OCI-LY1 (cell line): ENCODE results near the gene ZYX.
"Not testable (repeated sequence)": the region's sequence is repeated elsewhere in the genome, so short reads cannot be mapped to it uniquely, and the experiment has no call there.

Experiments
- H2AFZ ChIP-seq: fragments of 200-600 bp; sonication (generic), shearing (Covaris generic); 2 replicates; pipeline ENCODE4 v1.6.0; 2014; ENCODE audit warnings: antibody characterized with exemption, mild to moderate bottlenecking, low read length
- H3F3A ChIP-seq: fragments of 200-600 bp; sonication (generic), shearing (Covaris generic); 2 replicates; pipeline ENCODE4 v1.6.0; 2014; ENCODE audit warnings: mild to moderate bottlenecking, antibody characterized with exemption, low read length, moderate library complexity; ENCODE audit not compliant: insufficient read depth
- H3K27ac ChIP-seq: fragments of 200-600 bp; sonication (generic); 2 replicates; pipeline ENCODE4 v1.5.1; 2014; ENCODE audit warnings: low read length, mixed run types, mild to moderate bottlenecking, low read depth; ENCODE audit not compliant: poor library complexity, severe bottlenecking
- H3K27me3 ChIP-seq: fragments of 200-600 bp; sonication (generic); 2 replicates; pipeline ENCODE4 v1.6.0; 2014; ENCODE audit warnings: antibody characterized with exemption, mild to moderate bottlenecking, low read length, moderate library complexity; ENCODE audit not compliant: insufficient read depth
- H3K36me3 ChIP-seq: fragments of 200-600 bp; sonication (generic); 2 replicates; pipeline ENCODE4 v1.6.1; 2014; ENCODE audit warnings: mild to moderate bottlenecking, antibody characterized with exemption, low read length, moderate library complexity, mixed read lengths; ENCODE audit not compliant: insufficient read depth
- H3K4me1 ChIP-seq: fragments of 200-600 bp; sonication (generic); 2 replicates; pipeline ENCODE4 v1.5.1; 2014; ENCODE audit warnings: mild to moderate bottlenecking, low read length, moderate library complexity; ENCODE audit not compliant: insufficient read depth, severe bottlenecking
- H3K4me2 ChIP-seq: fragments of 200-600 bp; sonication (generic), shearing (Covaris generic); 2 replicates; pipeline ENCODE4 v1.6.1; 2014; ENCODE audit warnings: low read length
- H3K4me3 ChIP-seq: fragments of 200-600 bp; sonication (generic); 2 replicates; pipeline ENCODE4 v1.5.1; 2014; ENCODE audit warnings: low read length, low read depth, mild to moderate bottlenecking, mixed read lengths; ENCODE audit not compliant: poor library complexity, severe bottlenecking
- H3K79me2 ChIP-seq: fragments of 200-600 bp; shearing (Covaris generic); 2 replicates; pipeline ENCODE4 v1.6.1; 2016; ENCODE audit warnings: mixed run types, low read length, mixed read lengths; ENCODE audit not compliant: insufficient read depth
- H3K9ac ChIP-seq: fragments of 200-600 bp; sonication (generic), shearing (Covaris generic); 2 replicates; pipeline ENCODE4 v1.6.1; 2014; ENCODE audit warnings: mild to moderate bottlenecking, low read length, mixed read lengths
- H3K9me2 ChIP-seq: fragments of 200-600 bp; sonication (generic), shearing (Covaris generic); 2 replicates; pipeline ENCODE4 v1.6.1; 2014; ENCODE audit warnings: low read depth, mild to moderate bottlenecking, low read length, mixed read lengths
- H3K9me3 ChIP-seq: fragments of 200-600 bp; shearing (Covaris generic); 2 replicates; pipeline ENCODE4 v1.6.1; 2014; ENCODE audit warnings: low read length, mixed read lengths
- H4K20me1 ChIP-seq: fragments of 200-600 bp; sonication (generic), shearing (Covaris generic); 2 replicates; pipeline ENCODE4 v1.6.0; 2016; ENCODE audit warnings: mild to moderate bottlenecking, low read length; ENCODE audit not compliant: insufficient read depth
- EZH2 ChIP-seq: fragments of 200-600 bp; sonication (generic), shearing (Covaris generic); IDR thresholded peaks from 2 replicates; pipeline ENCODE4 v1.8.0; 2017; ENCODE audit warnings: borderline replicate concordance, mixed run types, mild to moderate bottlenecking, antibody characterized with exemption, low read length, moderate library complexity, mixed read lengths
- TF ChIP-seq, protein P1 (sequence below): fragments of 200-600 bp; sonication (generic), shearing (Covaris generic); IDR thresholded peaks from 2 replicates; pipeline ENCODE4 v1.5.1; 2017; ENCODE audit warnings: mild to moderate bottlenecking, antibody characterized with exemption, low read length, moderate library complexity, mixed read lengths

ZYX gene

GRCh38 chr7:143411976-143412708 is 31.0 kb downstream of the ZYX start:
- no peak overlapping the region for H3K4me2 ChIP-seq
- no peaks in the 10 kb centered on the region for H3K79me2 ChIP-seq
- no peaks in the 10 kb centered on the region for H3K36me3 ChIP-seq
- no peak overlapping the region for H3K27ac ChIP-seq
- no peaks in the 10 kb centered on the region for H3K4me1 ChIP-seq
- no peak overlapping the region for H3K4me3 ChIP-seq
- H2AFZ ChIP-seq: no peak overlapping the region
- H3K9me3 ChIP-seq: no peaks in the 10 kb centered on the region
- no peaks in the 10 kb centered on the region for H3F3A ChIP-seq
- no peaks in the 10 kb centered on the region for H4K20me1 ChIP-seq
- H3K9me2 ChIP-seq: no peaks in the 10 kb centered on the region
- H3K27me3 ChIP-seq: no peaks in the 10 kb centered on the region; the same call in 1 of the 2 replicates
- TF ChIP-seq, protein P1, sequence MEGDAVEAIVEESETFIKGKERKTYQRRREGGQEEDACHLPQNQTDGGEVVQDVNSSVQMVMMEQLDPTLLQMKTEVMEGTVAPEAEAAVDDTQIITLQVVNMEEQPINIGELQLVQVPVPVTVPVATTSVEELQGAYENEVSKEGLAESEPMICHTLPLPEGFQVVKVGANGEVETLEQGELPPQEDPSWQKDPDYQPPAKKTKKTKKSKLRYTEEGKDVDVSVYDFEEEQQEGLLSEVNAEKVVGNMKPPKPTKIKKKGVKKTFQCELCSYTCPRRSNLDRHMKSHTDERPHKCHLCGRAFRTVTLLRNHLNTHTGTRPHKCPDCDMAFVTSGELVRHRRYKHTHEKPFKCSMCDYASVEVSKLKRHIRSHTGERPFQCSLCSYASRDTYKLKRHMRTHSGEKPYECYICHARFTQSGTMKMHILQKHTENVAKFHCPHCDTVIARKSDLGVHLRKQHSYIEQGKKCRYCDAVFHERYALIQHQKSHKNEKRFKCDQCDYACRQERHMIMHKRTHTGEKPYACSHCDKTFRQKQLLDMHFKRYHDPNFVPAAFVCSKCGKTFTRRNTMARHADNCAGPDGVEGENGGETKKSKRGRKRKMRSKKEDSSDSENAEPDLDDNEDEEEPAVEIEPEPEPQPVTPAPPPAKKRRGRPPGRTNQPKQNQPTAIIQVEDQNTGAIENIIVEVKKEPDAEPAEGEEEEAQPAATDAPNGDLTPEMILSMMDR: no peak
- no peak for TF ChIP-seq EZH2
- no peak overlapping the region for H3K9ac ChIP-seq

DNA sequence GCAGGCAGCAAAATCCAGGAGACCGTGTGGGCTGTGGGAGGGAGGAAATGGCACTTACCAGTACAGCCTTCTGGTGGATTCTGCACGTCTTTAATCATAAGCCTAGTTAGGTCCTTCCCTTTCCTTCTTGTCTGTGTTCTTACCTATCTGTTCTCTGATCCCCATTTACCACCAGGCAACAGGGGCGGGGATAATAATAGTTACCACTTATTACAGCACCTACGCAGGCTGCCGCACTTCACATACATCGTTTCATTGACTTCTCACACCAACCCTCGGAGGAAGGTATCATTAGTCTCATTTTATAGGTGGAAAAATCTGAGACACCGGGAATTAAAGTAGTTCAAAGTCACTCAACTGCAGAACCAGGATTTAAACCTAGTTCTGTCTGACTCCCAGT is 32.0 kb downstream of the ZYX start:
- Histone ChIP-seq H3K36me3 (no peaks in the 10 kb centered on the region), H3K9me3 (no peaks in the 10 kb centered on the region), H3K9ac (no peak overlapping the region), H3K9me2 (no peaks in the 10 kb centered on the region), H3K4me3 (no peak overlapping the region), H4K20me1 (no peaks in the 10 kb centered on the region), H3K4me2 (no peak overlapping the region), H2AFZ (no peak overlapping the region), H3K79me2 (no peaks in the 10 kb centered on the region), H3K27me3 (no peaks in the 10 kb centered on the region; the same call in 1 of the 2 replicates), H3K4me1 (no peaks in the 10 kb centered on the region), H3F3A (no peaks in the 10 kb centered on the region), H3K27ac (no peak overlapping the region)
- TF ChIP-seq, protein P1: no peak
- no peak for TF ChIP-seq EZH2

- H3K79me2 ChIP-seq, H3K36me3 ChIP-seq, H3K27ac ChIP-seq, H3K9me3 ChIP-seq, H2AFZ ChIP-seq, H3K9me2 ChIP-seq, H3K4me1 ChIP-seq, H3K9ac ChIP-seq, H3K4me2 ChIP-seq, H4K20me1 ChIP-seq, H3F3A ChIP-seq, H3K4me3 ChIP-seq, H3K27me3 ChIP-seq: not testable (repeated sequence)
Measured at GRCh38 chr7:143415209-143415608, 34.1 kb downstream of the ZYX start.
